OCI-LY3 (cell line): ENCODE measurements around the gene DLG1.

ENCODE experiments used
- H2AFZ ChIP-seq: fragments of 200-600, 300-600 bp; shearing (Covaris generic); 2 replicates; pipeline ENCODE4 v1.6.0; 2014; ENCODE audit warnings: antibody characterized with exemption, low read depth, low read length
- H3K27ac ChIP-seq: fragments of 200-600, 300-600 bp; sonication (generic); 2 replicates; pipeline ENCODE4 v1.5.1; 2014; ENCODE audit warnings: mild to moderate bottlenecking, low read length, moderate library complexity, mixed read lengths
- H3K27me3 ChIP-seq: fragments of 200-600, 300-600 bp; sonication (generic); 2 replicates; pipeline ENCODE4 v1.6.1; 2014; ENCODE audit warnings: low read depth, low read length, mixed read lengths
- H3K36me3 ChIP-seq: fragments of 200-600, 300-600 bp; sonication (generic); replicated peaks from 2 replicates; pipeline ENCODE3; 2014; ENCODE audit warnings: low read depth, low read length, mixed read lengths
- H3K4me1 ChIP-seq: fragments of 300-600, 200-600 bp; sonication (generic); 2 replicates; pipeline ENCODE4 v1.6.1; 2014; ENCODE audit warnings: low read length, mixed read lengths
- H3K4me2 ChIP-seq: fragments of 200-600, 300-600 bp; sonication (generic); 2 replicates; pipeline ENCODE4 v1.6.1; 2014; ENCODE audit warnings: low read length, mixed read lengths
- H3K4me3 ChIP-seq: fragments of 300-600, 200-600 bp; sonication (generic); 2 replicates; pipeline ENCODE4 v1.5.1; 2014; ENCODE audit warnings: antibody characterized with exemption, mild to moderate bottlenecking, low read length, moderate library complexity
- H3K79me2 ChIP-seq: fragments of 300-600, 200-600 bp; shearing (Covaris generic); 2 replicates; pipeline ENCODE4 v1.6.1; 2014; ENCODE audit warnings: mild to moderate bottlenecking, low read length, mixed read lengths
- H3K9ac ChIP-seq: fragments of 300-600, 200-600 bp; shearing (Covaris generic); 2 replicates; pipeline ENCODE4 v1.6.0; 2014; ENCODE audit warnings: mild to moderate bottlenecking, low read length, moderate library complexity
- H3K9me3 ChIP-seq: fragments of 200-600, 300-600 bp; shearing (Covaris generic); 2 replicates; pipeline ENCODE4 v1.6.1; 2014; ENCODE audit warnings: low read length, mixed read lengths; ENCODE audit not compliant: insufficient read depth
- H4K20me1 ChIP-seq: fragments of 200-600, 300-600 bp; sonication (generic); 2 replicates; pipeline ENCODE4 v1.6.1; 2016; ENCODE audit warnings: low read length, mixed read lengths; ENCODE audit not compliant: insufficient read depth
- EZH2phosphoT487 ChIP-seq: fragments of 200-600 bp; shearing (Covaris generic); IDR thresholded peaks from 2 replicates; pipeline ENCODE4 v1.6.1; 2018; ENCODE audit warnings: antibody characterized with exemption, mixed run types, low read depth
- TF ChIP-seq, protein P1 (sequence below): fragments of 200-600, 300-600 bp; sonication (generic); IDR thresholded peaks from 2 replicates; pipeline ENCODE4 v1.5.1; 2014; ENCODE audit warnings: antibody characterized with exemption, low read length, low read depth

Gene DLG1

DNA sequence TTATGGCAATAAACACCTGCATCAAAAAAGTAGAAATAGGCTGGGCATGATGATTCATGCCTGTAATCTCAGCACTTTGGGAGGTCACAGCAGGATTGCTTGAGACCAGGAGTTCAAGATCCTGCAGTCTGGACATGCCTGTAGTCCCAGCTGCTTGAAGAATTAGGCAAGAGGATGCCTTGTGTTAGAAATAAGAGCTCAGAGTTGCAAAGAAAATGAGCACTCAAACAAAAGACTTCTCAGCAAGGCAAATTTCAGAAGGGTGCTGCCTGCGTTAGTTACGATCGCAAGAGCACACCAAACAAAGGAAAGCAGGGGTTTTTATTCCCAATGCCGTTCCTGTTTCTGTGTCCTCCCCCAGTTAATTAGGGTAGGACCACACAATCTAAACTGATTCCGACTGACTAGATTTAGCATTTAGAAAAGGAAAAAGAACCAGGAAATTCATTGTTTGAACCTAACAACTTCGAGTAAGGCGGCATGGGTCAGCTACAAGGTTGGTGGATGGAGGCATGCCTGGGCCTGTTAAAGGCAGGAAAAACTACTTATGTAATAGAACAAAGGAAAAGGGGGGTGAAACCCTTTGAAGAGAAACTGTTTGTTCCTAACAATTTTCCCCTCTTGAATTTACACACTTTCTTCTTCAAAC, 55.5 kb downstream of the DLG1 start:
- Histone ChIP-seq H3K79me2 (peaks cover 61% of the 10 kb centered on the region), H4K20me1 (peaks cover 15% of the 10 kb centered on the region), H3K4me3 (no peak overlapping the region), H3K9me3 (peaks cover 22% of the 10 kb centered on the region; the same call in 1 of the 2 replicates), H3K27ac (no peak overlapping the region), H3K36me3 (peaks cover 57% of the 10 kb centered on the region), H3K27me3 (no peaks in the 10 kb centered on the region), H3K4me1 (peaks cover 10% of the 10 kb centered on the region), H2AFZ (no peak overlapping the region), H3K9ac (no peak overlapping the region), H3K4me2 (no peak overlapping the region)
- TF ChIP-seq EZH2phosphoT487, result no peak
- TF ChIP-seq, protein P1, sequence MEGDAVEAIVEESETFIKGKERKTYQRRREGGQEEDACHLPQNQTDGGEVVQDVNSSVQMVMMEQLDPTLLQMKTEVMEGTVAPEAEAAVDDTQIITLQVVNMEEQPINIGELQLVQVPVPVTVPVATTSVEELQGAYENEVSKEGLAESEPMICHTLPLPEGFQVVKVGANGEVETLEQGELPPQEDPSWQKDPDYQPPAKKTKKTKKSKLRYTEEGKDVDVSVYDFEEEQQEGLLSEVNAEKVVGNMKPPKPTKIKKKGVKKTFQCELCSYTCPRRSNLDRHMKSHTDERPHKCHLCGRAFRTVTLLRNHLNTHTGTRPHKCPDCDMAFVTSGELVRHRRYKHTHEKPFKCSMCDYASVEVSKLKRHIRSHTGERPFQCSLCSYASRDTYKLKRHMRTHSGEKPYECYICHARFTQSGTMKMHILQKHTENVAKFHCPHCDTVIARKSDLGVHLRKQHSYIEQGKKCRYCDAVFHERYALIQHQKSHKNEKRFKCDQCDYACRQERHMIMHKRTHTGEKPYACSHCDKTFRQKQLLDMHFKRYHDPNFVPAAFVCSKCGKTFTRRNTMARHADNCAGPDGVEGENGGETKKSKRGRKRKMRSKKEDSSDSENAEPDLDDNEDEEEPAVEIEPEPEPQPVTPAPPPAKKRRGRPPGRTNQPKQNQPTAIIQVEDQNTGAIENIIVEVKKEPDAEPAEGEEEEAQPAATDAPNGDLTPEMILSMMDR, result no peak

DNA sequence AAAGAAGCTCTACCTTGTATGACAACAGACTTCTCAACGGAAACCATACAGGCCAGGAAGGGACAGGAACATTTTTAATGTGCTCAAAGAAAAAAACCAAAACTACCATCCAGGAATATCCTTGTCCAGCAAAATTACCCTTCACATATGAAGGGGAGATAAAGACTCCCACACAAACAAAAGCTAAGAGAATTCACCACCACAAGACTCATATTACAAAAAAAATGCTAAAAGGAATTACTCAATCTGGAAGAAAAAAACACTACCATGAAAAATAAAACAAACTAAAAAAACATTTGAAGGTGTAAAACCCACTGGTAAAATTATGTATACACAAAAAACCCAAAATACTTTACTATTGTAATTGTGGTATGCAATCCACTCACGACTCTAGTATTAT, 57.2 kb downstream of the DLG1 start:
- TF ChIP-seq, protein P1, result no peak
- TF ChIP-seq EZH2phosphoT487, result no peak

DNA sequence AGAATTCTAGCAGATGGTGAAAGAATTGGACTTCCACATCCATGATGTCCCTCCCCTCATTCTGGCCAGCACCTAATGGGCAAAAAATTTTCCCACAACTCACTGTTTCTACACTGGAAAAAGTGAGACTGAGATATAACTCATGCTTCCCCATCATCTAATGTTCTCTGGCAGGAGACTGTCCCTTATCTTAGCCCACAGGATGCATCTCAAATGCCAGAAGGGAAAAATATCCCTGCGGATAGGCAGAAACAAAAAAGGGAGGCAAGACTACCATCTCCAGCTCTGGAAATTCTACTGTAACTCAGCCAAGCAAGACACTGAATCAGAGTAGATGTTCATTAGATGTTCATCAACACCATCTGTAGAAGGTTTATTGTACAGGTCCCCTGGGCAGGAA, 58.6 kb downstream of the DLG1 start:
- Histone ChIP-seq H3K9me3 (peaks cover 18% of the 10 kb centered on the region; the same call in 1 of the 2 replicates), H3K79me2 (peaks cover 76% of the 10 kb centered on the region), H3K4me1 (peaks cover 10% of the 10 kb centered on the region), H3K9ac (no peak overlapping the region), H3K27me3 (no peaks in the 10 kb centered on the region), H3K4me2 (no peak overlapping the region), H3K4me3 (no peak overlapping the region), H4K20me1 (peaks cover 24% of the 10 kb centered on the region), H3K27ac (no peak overlapping the region), H2AFZ (no peak overlapping the region), H3K36me3 (peaks cover 34% of the 10 kb centered on the region)
- TF ChIP-seq EZH2phosphoT487, result no peak
- TF ChIP-seq, protein P1, result no peak

More for the DNA sequence above, 57.2 kb downstream of the DLG1 start:
- Histone ChIP-seq H3K36me3 (peaks cover 40% of the 10 kb centered on the region), H2AFZ (no peak overlapping the region), H3K4me1 (peaks cover 10% of the 10 kb centered on the region), H3K79me2 (peaks cover 65% of the 10 kb centered on the region), H3K4me2 (no peak overlapping the region), H3K9ac (no peak overlapping the region), H3K9me3 (peaks cover 18% of the 10 kb centered on the region; the same call in 1 of the 2 replicates), H4K20me1 (peaks cover 24% of the 10 kb centered on the region), H3K27me3 (no peaks in the 10 kb centered on the region), H3K27ac (no peak overlapping the region), H3K4me3 (no peak overlapping the region)

DNA sequence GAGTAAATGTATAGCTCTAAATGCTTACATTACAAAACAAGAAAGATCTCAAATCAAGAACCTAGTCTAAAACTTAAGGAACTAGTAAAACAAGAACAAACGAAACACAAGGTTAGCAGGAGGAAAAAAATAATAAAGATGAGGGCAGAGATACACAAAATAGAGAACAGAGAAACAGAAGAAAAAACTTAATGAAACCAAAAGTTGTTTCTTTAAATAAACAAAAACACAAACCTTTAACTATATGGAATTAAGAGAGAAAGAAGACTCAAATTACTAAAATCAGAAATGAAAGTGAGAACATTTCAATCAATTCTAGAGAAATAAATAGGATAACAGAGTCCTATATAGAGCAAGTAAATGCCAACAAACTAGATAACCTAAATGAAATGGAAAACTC, 59.6 kb downstream of the DLG1 start:
- TF ChIP-seq EZH2phosphoT487, result no peak
- TF ChIP-seq, protein P1, result no peak
- peaks cover 24% of the 10 kb centered on the region for H4K20me1 ChIP-seq
- H2AFZ ChIP-seq, result no peak overlapping the region
- no peak overlapping the region for H3K9ac ChIP-seq
- no peak overlapping the region for H3K4me3 ChIP-seq
- peaks cover 24% of the 10 kb centered on the region for H3K36me3 ChIP-seq
- H3K4me2 ChIP-seq, result no peak overlapping the region
- H3K79me2 ChIP-seq, result peaks cover 84% of the 10 kb centered on the region
- peaks cover 10% of the 10 kb centered on the region for H3K4me1 ChIP-seq
- H3K27ac ChIP-seq, result no peak overlapping the region
- H3K27me3 ChIP-seq, result no peaks in the 10 kb centered on the region
- peaks cover 18% of the 10 kb centered on the region; the same call in 1 of the 2 replicates for H3K9me3 ChIP-seq
